Breast epithelium (tissue), 3 donors: ENCODE results near the gene RNF121.

Source experiments
- POLR2A ChIP-seq: fragments of 450-650 bp; IDR thresholded peaks from one replicate; pipeline ENCODE4 v1.6.1; 2016; ENCODE audit warnings: antibody characterized with exemption, mild to moderate bottlenecking, moderate library complexity
- POLR2AphosphoS5 ChIP-seq, 3 donors: sonication (generic); formaldehyde crosslinking; IDR thresholded peaks; one replicate each; pipeline ENCODE4 v1.6.1; 2017; ENCODE audit warnings: antibody characterized with exemption in 3 of 3
- TF ChIP-seq, protein P1 (sequence below), 3 donors: fragments of 450-650 bp; IDR thresholded peaks; one replicate each; pipeline ENCODE4 v1.5.1; 2016 to 2017; ENCODE audit warnings: antibody characterized with exemption in 3 of 3, mild to moderate bottlenecking in 3 of 3, moderate library complexity in 3 of 3

- TF ChIP-seq POLR2A (no peak), POLR2AphosphoS5 (IDR thresholded peaks at IDR 0.05) (no peak)
- TF ChIP-seq, protein P1, sequence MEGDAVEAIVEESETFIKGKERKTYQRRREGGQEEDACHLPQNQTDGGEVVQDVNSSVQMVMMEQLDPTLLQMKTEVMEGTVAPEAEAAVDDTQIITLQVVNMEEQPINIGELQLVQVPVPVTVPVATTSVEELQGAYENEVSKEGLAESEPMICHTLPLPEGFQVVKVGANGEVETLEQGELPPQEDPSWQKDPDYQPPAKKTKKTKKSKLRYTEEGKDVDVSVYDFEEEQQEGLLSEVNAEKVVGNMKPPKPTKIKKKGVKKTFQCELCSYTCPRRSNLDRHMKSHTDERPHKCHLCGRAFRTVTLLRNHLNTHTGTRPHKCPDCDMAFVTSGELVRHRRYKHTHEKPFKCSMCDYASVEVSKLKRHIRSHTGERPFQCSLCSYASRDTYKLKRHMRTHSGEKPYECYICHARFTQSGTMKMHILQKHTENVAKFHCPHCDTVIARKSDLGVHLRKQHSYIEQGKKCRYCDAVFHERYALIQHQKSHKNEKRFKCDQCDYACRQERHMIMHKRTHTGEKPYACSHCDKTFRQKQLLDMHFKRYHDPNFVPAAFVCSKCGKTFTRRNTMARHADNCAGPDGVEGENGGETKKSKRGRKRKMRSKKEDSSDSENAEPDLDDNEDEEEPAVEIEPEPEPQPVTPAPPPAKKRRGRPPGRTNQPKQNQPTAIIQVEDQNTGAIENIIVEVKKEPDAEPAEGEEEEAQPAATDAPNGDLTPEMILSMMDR (IDR thresholded peaks at IDR 0.05) = no peak
These were observed 86.7 kb downstream of the RNF121 start for GRCh38 chr11:72015511-72016061.
